HG03558 (cell line): Measurements from ENCODE around the gene ATP5F1D.

Experiments
- ATAC-seq: cut with Tn5 transposase; IDR thresholded peaks from one replicate; pipeline ENCODE4 v1.9.1; 2021; ENCODE audit warnings: moderate number of reproducible peaks; ENCODE audit not compliant: unreplicated experiment; ENCODE audit errors: extremely low read depth

Gene ATP5F1D

GRCh38 chr19:1278713-1279660, 37.4 kb downstream of the ATP5F1D start:
- no peak for ATAC-seq

GRCh38 chr19:1279782-1280341, 38.3 kb downstream of the ATP5F1D start:
- ATAC-seq: no peak

GRCh38 chr19:1280636-1281568, 39.4 kb downstream of the ATP5F1D start:
- no peak for ATAC-seq

GRCh38 chr19:1281569-1282287, 40.2 kb downstream of the ATP5F1D start:
- ATAC-seq: no peak

DNA sequence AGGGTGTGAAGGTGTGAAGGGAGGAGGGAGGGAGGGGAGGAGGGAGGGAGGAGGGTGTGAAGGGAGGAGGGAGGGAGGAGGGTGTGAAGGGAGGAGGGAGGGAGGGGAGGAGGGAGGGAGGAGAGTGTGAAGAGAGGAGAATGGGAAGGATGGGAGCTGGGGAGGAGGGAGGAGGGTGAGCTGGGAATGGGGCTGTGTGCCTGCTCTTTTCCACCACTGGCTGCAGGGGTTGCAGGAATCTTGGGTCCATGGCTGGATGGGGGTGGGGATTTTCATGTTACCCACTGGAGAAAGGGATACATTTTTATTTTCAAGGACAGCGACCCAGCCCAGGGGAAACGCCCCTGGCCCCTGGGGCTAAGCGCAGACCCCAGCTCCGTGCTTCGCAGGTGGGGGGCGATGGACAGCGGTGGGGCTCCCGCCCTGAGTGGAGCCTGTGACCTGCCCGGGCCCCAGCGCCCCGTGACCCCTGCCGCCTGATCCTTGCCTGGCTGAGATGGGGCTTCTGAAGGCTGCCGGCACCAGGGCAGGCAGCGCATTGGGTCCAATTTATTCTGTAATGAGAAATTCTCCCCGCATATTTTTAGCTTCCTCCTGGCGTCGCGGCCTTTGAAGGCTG, 41.1 kb downstream of the ATP5F1D start:
- ATAC-seq: no peak

GRCh38 chr19:1283207-1283916, 41.8 kb downstream of the ATP5F1D start:
- no peak for ATAC-seq

DNA sequence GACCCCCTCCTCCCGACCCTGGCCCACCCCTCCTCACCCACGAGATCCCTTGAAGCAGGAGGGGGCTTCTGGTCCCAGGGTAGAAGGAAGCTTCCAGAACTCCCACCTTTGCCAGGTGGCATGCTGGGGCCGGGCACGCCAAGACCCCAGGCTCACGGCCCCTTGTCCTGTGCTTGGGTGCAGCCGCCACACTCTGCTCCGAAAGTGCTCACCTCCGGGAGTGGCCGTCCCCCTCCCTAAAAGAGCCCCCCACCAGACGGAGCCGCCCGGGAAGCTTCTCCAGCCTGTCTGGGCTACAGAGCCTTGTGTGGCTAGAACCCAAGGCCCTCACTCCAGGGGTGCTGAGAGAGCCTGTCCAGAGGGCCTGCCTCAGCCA, 42.4 kb downstream of the ATP5F1D start:
- no peak for ATAC-seq

- no peak for ATAC-seq
Measured at GRCh38 chr19:1284293-1284978, 42.9 kb downstream of the ATP5F1D start.

GRCh38 chr19:1284979-1285736, 43.6 kb downstream of the ATP5F1D start:
- no peak for ATAC-seq

DNA sequence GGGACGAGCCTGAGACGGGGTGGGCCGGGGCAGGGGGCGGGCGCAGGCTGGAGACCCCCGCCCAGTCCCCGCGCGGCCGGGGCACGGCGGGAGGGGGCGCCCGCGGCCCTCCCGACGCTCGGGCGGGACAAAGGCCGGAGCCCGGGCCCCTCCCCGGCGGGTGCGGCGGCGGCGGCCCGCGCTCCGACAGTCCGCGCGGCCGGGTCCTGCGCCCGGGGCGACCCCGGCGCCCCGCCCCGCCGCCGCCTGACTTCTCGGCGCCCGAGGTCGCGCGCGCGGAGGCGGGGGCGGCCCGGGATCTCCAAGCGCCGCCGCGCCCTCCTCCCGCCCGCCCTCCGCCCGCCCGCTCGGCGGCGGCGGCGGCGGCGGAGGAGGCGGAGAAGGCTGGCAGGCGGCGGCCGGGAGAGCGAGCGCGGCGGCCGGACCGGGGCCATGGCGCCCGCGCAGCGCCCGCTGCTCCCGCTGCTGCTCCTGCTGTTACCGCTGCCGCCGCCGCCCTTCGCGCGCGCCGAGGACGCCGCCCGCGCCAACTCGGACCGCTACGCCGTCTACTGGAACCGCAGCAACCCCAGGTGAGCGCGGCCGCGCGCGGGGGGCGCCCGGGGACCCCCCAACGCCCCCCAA, 44.3 kb downstream of the ATP5F1D start, which contains the start of gene EFNA2:
Gene EFNA2, plus strand, starts transcription at position 137 of the 624 bp plus-strand sequence. Its CDS starts 296 bp downstream, at position 433.
- ATAC-seq: no peak

DNA sequence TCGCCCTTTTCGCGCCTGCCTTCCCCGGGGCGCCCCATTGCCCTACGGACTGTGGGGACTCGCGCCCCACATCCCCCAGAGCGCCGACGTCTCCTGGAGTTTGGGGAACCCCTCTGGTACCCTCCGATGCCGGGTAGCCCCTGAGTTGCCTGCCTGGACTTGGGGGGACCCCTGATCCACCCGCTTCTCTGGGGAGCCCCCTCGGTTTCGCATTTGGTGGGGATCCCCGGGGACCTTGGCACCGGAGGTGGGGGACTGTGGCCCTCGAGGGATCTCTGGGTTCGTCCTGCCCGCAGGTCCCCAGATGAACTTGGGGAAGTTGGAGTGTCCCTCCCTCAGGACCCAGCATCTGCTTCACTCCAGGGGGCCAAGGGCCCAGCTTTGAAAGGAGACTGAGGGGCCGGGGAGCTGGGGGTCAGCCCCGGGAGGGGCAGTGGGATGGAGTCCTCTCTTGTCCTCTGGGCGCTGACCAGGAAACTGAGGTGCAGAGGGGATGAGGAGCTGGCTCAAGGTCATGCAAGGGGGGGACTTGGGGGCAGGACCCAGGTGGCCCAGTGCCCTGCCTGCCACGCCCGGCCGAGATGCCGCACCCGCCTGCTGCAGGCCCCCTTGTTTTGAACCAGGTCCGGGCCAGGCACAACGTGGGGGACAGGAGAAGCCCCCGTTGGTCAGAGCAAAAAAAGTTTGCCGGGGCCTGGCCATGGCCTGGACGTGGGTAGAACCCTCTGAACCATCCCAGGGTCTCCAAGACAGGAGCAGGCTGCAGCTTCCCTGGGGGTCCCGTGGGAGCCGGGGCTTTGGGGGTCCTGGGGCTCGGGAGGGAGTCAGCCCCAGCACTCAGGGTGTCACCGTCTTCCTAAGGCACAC, 45.2 kb downstream of the ATP5F1D start:
- no peak for ATAC-seq

DNA sequence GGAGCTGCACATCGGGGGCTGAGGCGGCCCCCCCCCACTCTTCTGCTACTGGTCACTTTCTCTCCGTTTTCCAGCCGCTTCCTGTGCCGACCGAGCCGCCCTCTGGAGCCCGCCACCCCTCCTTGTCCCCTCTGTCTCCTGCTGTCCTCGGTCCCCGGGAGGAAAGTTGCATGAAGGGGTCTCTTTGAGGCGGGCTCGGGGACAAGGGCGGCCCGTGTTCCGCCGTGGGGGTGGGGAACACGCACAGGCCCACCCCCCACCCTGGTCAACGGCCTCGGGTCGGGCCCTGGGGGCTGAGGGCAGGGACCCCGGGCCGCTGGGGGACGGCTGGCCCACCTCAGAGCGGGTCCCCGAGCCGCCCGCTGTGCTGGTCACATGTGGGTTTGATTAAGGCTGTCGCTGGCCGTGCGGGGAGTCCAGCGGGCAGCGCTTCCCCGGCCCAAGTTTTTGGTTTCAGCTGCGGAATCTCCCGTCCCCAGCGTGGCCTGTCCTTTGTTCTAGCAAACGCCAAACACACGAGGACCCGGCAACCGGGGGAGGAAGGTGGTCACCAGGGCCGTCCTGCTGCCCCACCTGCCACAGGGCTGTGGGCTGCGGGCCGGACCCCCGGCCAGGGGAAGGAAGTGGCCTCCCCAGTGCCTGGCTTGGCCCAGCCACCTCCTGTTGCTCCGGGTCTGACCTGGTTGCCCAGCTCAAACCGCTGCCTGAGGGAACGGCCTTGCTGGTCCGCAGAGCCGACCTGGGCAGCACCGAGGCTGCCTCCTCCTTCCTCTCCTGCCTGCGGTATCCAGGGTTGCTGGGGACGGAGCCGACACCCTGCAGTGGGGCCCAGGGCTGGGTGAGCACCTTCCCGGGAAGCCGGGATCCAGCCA, 46.0 kb downstream of the ATP5F1D start:
- ATAC-seq: no peak

DNA sequence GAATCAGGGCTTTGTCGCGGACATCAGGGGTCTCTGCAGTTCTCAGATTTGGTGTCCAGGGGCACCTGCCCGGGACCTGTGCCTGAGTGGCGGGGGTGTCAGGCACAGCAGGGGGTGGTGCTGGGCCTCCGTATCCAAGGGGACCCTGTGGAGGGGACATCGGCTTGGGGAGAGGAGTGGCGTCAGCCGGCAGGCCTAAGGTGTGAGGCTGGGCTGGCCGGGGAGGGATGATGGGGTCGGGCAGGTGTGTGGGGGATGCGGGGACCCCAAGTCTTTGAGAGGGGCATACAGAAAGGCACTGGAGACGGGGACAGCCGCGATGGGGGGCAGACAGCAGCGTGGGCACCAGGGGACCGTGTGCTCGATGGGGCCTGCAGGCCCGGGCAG, 46.7 kb downstream of the ATP5F1D start:
- no peak for ATAC-seq

DNA sequence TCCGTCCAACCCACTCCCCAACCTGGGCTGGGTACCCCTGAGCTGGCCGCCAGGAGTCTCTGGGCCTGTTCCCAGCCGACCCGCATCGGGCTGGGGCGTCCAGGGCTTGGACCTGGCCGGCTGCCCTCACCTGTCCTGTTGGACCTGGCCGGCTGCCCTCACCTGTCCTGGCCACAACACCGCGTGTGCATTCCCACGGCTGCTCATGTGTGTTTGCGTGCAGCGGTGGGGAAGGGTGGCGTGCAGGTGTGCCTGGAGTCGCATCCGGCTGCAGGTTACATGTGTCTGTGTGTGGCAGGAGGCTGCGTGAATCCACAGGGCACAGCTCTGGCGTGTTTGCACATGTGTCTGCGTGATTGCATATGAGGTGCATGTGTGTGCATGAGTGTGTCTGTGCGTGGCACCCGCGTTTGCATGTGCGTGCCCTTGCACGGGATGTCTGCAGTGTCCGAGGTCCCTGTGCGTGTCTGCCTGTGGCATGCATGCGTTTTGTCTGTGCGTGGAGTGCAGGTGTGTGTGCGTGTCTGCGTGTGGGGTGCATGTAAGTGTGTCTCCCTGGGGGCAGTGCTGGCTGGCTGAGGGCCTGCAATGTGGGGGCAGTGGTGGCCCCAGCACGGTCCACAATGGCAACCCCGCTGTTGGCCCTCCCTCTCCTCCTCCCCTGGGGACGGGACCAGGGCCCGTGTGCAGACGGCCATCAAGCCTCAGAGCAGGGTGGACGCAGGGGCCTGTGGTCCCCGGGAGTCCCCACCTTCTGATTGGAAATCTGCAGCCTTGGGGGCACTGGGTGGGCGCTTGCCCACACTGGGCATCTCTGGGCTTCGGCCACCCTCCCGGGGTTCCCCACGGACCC, 47.5 kb downstream of the ATP5F1D start:
- ATAC-seq: no peak

GRCh38 chr19:1289686-1290025, 48.1 kb downstream of the ATP5F1D start:
- no peak for ATAC-seq
